Mucosa of rectum (tissue), 2 donors: ENCODE results near the gene SMARCB1.

ENCODE experiments used
- H3K27ac ChIP-seq, 2 donors: one replicate each; pipeline ENCODE4 v1.7.0; 2013; ENCODE audit warnings: inconsistent platforms in 2 of 2, low read depth in 2 of 2, low read length in 2 of 2
- H3K27me3 ChIP-seq, 2 donors: one replicate each; pipeline ENCODE4 v1.7.0; 2013; ENCODE audit warnings: low read length in 2 of 2; ENCODE audit not compliant: control insufficient read depth in 2 of 2, insufficient read depth in 2 of 2
- H3K36me3 ChIP-seq, 2 donors: one replicate each; pipeline ENCODE4 v1.7.0; 2013; ENCODE audit warnings: low read length in 2 of 2; ENCODE audit not compliant: control insufficient read depth in 2 of 2, insufficient read depth in 2 of 2
- H3K4me1 ChIP-seq, 2 donors: one replicate each; pipeline ENCODE4 v1.7.0; 2013; ENCODE audit warnings: low read length in 2 of 2, mild to moderate bottlenecking in 1 of 2; ENCODE audit not compliant: control insufficient read depth in 2 of 2, insufficient read depth in 2 of 2
- H3K4me3 ChIP-seq, 2 donors: one replicate each; pipeline ENCODE4 v1.7.0; 2013; ENCODE audit warnings: low read length in 2 of 2
- H3K9ac ChIP-seq, 2 donors: one replicate each; pipeline ENCODE4 v1.7.0; 2013; ENCODE audit warnings: low read length in 2 of 2, low read depth in 1 of 2, mild to moderate bottlenecking in 1 of 2
- H3K9me3 ChIP-seq, 2 donors: one replicate each; pipeline ENCODE4 v1.7.0; 2013; ENCODE audit warnings: low read length in 2 of 2; ENCODE audit not compliant: control insufficient read depth in 2 of 2
- donor health status: healthy.
- donor health status: Normal muscosa, but diverticular disease.

The SMARCB1 gene

DNA sequence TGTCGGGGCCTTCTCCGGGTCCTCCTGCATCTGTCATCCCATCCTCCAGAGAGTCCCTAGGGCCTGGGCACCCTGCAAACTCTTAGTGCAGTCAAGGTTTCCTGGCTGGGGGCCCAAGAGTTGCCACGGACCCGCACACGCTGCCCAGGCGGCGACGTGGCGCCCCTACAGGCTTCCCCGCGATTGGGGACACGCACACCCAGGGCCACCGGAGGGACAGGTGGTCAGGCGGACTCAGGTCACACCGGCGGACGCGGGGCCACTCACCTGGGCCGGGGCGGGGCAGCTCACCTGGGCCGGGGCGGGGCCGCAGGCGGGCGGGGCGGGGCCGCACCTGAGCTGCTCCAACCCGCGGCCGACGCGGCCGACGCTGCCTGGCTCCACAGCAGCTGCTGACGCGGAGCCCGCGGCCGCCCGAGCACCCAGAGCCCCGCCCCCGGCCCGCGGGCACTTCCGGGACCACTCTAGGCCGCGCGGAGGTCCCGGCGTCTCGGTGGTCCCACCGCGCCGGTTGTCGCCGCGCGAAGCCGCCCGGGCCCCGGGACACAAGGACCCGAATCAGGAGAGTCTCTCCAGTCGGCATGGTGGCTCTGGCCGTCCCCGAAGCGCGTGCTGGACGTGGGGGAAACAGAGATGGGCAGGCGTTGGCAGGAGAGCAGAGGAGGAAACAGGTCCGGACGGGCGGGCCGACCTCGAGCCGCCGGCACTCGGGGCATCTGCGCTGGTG is 35.9 kb upstream of the SMARCB1 start, which contains the start of gene ZNF70:
Gene ZNF70 (minus strand): TSS at position 399 of the 727 bp plus-strand sequence. CDS start 5,972 bp downstream, outside the sequence.
- Histone ChIP-seq H3K4me1 (peaks cover 4 to 7% of the 10 kb centered on the region in 2 donors), H3K27ac (peak within 1 kb of the TSS; percentile 88 to 97), H3K9ac (peak within 1 kb of the TSS; percentile 73 to 95), H3K36me3 (no peaks in the 10 kb centered on the region), H3K27me3 (no peaks in the 10 kb centered on the region), H3K4me3 (peak within 1 kb of the TSS; percentile 81 to 89), H3K9me3 (no peaks in the 10 kb centered on the region)

DNA sequence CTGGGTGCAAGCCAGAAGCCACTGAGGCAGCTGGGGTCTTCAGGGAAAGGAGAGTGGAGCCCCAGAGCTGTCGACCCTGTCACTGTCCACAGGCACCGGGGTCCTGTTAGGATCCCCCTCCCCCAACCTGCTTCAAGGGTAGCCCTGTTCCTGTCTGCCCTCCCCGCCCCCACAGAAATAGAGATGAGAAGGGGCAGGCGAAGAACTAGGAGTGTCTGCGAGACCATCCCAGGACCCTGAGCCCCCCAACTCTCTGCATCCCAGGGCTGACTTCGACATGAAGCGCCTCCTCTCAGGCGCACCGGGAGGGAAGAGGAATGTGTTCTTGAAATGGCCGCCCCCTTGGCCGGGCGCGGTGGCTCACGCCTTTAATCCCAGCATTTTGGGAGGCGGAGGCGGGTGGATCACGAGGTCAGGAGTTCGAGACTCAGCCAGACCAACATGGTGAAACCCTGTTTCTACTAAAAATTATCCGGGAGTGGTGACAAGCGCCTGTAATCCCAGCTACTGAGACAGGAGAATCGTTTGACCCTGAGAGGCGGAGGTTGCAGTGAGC is 35.2 kb upstream of the SMARCB1 start:
- Histone ChIP-seq H3K36me3 (no peaks in the 10 kb centered on the region), H3K4me1 (peaks cover 4 to 7% of the 10 kb centered on the region in 2 donors), H3K9me3 (no peaks in the 10 kb centered on the region), H3K27me3 (no peaks in the 10 kb centered on the region), H3K9ac (peak overlapping the region; percentile 72 to 95), H3K4me3 (peak overlapping the region; percentile 81 to 89), H3K27ac (peak overlapping the region; percentile 88 to 97)

DNA sequence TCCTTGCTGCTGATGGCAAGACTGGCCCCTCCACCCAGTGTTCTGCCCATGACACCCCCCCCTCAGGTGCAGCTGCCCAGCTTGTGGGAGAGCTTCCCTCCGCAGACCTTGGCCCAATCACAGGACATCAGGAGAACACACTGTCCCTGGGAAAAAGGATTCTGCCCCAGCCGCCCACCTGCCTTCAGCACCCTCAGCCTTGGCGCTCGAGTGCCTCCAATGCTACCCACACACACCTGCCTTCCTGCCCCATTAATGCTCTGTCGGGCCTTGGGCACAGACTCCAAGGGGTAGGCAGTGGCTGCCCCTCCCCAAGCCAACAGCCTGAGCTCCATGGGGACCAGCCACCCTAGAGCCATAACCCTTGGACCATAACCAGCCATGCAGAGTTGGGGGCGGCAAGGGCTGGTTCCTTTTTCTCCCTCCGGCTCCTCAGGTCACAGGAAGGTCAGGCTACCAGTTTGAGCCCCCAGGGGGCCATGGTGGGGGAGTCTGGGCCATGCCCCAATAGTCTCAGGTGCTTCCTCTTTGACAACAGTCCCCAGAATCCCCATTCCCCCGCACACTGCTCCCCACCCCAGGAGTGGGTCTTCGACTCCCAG is 34.6 kb upstream of the SMARCB1 start:
- Histone ChIP-seq H3K9ac (peak overlapping the region in 1 of 2 donors; percentile 95), H3K27me3 (no peaks in the 10 kb centered on the region), H3K9me3 (no peaks in the 10 kb centered on the region), H3K4me3 (peak overlapping the region; percentile 81 to 89), H3K36me3 (no peaks in the 10 kb centered on the region), H3K27ac (peak overlapping the region in 1 of 2 donors; percentile 88), H3K4me1 (peaks cover 4 to 7% of the 10 kb centered on the region in 2 donors)

DNA sequence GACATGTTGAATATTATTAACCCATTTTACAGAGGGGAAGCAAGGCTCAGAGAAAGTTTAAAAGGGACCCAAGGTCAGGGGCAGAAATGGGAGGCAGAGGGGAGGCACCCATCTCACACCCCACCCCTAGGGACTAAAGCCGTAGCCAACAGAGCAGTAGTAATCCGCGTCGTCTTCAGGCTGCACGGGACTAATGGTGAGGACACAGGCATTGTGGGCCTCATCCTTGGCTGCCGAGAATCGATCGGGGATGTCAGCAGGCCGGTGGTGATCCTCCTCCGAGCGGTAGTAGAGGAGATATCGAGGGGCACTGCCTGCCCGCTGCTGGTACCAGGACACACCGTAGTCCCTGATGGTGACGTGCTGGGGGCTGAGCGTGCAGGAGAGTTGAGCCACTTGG is 34.0 kb upstream of the SMARCB1 start:
- Histone ChIP-seq H3K36me3 (no peaks in the 10 kb centered on the region), H3K9me3 (no peaks in the 10 kb centered on the region), H3K27me3 (no peaks in the 10 kb centered on the region), H3K27ac (no peak overlapping the region), H3K4me1 (peaks cover 4 to 7% of the 10 kb centered on the region in 2 donors), H3K4me3 (peak overlapping the region in 1 of 2 donors; percentile 13), H3K9ac (no peak overlapping the region)

DNA sequence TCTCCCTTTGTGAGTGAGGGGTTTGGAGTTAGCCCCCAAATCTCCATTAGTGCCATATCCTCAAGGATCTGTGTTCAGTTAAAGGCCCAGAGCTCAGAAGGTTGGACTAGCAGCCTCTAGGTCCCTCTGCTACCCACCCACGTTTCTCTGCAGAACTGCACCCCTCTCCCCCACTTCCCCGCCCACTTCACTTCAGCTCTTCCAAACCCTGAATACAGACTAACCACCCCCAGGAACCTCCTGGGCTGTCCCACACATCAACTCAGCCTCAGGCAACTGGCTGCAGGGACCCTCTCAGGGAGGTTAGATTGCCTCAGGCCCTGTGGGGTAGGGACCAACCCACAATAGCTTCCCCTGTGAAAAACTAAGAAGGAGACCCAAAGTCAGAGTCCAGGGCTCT is 33.4 kb upstream of the SMARCB1 start:
- Histone ChIP-seq H3K27ac (no peak overlapping the region), H3K4me1 (peaks cover 4 to 7% of the 10 kb centered on the region in 2 donors), H3K9me3 (no peaks in the 10 kb centered on the region), H3K4me3 (peak overlapping the region in 1 of 2 donors; percentile 13), H3K36me3 (no peaks in the 10 kb centered on the region), H3K9ac (no peak overlapping the region), H3K27me3 (no peaks in the 10 kb centered on the region)

DNA sequence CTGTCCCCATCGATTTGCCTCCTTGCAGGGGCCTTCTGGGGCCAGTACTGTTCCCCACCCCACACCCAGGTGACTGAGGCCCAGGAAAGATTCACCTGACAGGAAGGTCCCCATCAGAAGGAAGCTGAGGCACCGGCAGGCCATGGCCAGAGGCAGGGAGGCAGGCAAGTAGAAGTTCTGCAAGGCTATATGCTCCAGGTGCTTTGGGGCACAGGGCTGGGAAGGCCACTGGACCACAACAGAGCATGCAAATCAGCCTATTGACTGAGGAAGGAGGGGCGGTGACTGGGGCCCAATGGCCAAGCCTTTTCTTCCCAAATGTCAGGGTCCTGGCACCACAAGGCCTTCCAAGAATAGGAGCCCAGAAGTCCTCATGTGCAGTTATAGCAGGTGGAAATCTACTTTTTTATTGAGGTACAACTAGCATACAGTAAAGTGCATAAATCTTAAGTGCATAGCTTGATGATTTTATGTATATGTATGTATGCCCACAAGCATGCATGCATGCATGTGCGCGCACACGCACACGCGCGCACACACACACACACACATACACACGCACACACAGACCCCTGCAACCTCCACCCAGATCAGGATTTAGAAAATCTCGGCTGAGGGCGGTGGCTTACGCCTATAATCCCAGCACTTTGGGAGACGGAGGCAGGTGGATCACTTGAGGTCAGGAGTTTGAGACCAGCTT is 32.4 kb upstream of the SMARCB1 start, which contains the start of gene VPREB3:
Gene VPREB3 (minus strand): TSS at position 206 of the 700 bp plus-strand sequence. CDS start 62 bp downstream, at position 144.
- no peak within 1 kb of the TSS for H3K9ac ChIP-seq
- no peak within 1 kb of the TSS for H3K27ac ChIP-seq
- no peaks in the 10 kb centered on the region for H3K36me3 ChIP-seq
- H3K4me1 ChIP-seq = peaks cover 4 to 7% of the 10 kb centered on the region in 2 donors
- H3K9me3 ChIP-seq = no peaks in the 10 kb centered on the region
- H3K4me3 ChIP-seq = peak within 1 kb of the TSS in 1 of 2 donors; percentile 13
- no peaks in the 10 kb centered on the region for H3K27me3 ChIP-seq

DNA sequence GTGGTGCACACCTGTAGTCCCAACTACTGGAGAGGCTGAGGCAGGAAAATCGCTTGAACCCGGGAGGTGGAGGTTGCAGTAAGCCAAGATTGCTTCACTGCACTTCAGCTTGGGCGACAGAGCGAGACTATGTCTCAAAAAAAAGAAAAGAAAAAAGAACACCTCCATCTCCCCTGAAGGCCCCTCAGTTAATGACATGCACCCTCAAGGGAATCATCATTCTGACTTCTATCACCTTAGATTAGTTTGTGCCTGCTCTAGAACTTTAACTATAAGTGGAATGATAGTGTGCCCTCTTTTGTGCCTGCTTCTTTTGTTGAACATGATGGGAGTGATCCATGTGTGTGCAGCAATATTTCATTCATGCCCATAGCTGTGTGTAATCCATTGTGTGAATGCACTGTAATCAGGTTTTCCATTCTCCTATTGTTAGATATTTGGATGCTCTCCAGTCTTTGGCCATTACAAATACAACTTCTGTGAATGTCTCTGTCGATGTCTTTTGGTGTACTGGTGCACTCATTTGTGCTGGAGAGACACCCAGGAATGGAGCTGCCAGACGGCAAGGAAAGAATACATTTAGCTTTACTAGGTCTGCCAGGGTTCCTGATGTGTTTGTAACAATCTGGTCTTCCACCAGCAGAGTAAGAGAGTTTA is 31.7 kb upstream of the SMARCB1 start:
- Histone ChIP-seq H3K4me3 (no peak overlapping the region), H3K27ac (no peak overlapping the region), H3K36me3 (no peaks in the 10 kb centered on the region), H3K4me1 (peaks cover 1 to 7% of the 10 kb centered on the region in 2 donors), H3K9ac (no peak overlapping the region), H3K9me3 (no peaks in the 10 kb centered on the region), H3K27me3 (no peaks in the 10 kb centered on the region)

DNA sequence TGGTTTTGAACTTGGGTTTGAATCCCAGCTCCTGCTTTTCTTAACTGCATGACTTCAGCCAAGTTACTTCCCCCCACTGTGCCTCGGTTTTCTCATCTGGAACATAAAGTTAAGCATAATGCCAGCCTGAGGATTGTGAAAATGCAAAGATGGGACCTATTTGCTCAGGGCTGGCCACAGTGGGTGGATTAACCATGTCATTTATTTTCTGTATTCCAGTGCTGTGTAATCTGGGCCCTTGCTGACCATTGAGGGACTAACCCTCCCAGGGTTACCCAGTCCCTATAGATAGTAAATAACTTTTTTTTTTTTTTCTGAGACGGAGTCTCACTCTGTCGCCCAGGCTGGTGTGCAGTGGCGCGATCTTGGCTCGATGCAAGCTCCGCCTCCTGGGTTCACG is 31.1 kb upstream of the SMARCB1 start:
- Histone ChIP-seq H3K4me1 (peaks cover 0 to 2% of the 10 kb centered on the region in 2 donors), H3K9ac (no peak overlapping the region), H3K4me3 (no peak overlapping the region), H3K27me3 (no peaks in the 10 kb centered on the region), H3K9me3 (no peaks in the 10 kb centered on the region), H3K36me3 (no peaks in the 10 kb centered on the region), H3K27ac (no peak overlapping the region)

DNA sequence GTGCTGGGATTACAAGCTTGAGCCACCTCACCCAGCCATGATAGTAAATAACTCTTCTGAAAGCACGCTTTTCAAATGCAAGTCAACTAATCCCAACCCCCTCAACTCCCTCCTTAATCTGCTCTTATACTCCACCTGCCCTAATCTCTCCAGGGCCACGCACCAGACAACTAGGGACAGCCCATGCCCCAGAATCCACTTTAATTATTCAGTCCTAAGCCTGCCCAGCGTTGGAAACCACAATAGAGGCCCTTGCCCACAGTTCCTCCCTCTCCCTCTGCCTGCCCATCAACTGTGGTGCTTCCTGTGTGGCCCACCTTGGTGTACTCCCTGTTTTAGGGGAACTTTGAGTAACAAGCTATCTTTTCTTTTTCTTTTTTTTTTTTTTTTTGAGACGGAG is 29.9 kb upstream of the SMARCB1 start:
- H3K27me3 ChIP-seq = no peaks in the 10 kb centered on the region
- H3K36me3 ChIP-seq = no peaks in the 10 kb centered on the region
- no peak overlapping the region for H3K4me3 ChIP-seq
- H3K27ac ChIP-seq = no peak overlapping the region
- no peaks in the 10 kb centered on the region for H3K9me3 ChIP-seq
- H3K4me1 ChIP-seq = no peaks in the 10 kb centered on the region
- H3K9ac ChIP-seq = no peak overlapping the region
